PC-3 (cell line): ENCODE measurements around the gene AFF1. TPM values are rescaled to one million over a fixed set of nuclear protein-coding genes. Genes with fewer than 3 reads are reported as not detected.

Experiments used
- ATAC-seq: fragments of 200-7000 bp; cut with Tn5 transposase; 2 replicates; pipeline ENCODE4 v1.9.1; 2020; ENCODE audit warnings: mild to moderate bottlenecking, moderate library complexity
- BruUV-seq: library from RNA; stranded (reverse); fragments of 400-500 nt; replicated peaks from 2 replicates; lab custom pipeline; 2021; lab: Mats Ljungman, UMichigan
- CTCF ChIA-PET: fragments of 300-600 bp; sonication (Branson Sonifier 250); formaldehyde crosslinking; loops from one replicate; lab custom pipeline; 2022; ENCODE audit warnings: antibody characterized with exemption; lab: Charles Lee
- POLR2A ChIA-PET: fragments of 300-600 bp; sonication (Branson Sonifier 250); formaldehyde crosslinking; loops from one replicate; lab custom pipeline; 2022; ENCODE audit warnings: antibody characterized with exemption; ENCODE audit not compliant: unreplicated experiment; lab: Charles Lee
- DNase-seq: peaks from one replicate; pipeline ENCODE4 v3.0.0-alpha.2; 2015
- H2AFZ ChIP-seq: fragments of 300-600 bp; sonication (generic); 2 replicates; pipeline ENCODE4 v1.6.0; 2016; ENCODE audit warnings: antibody characterized with exemption, low read length
- H3F3A ChIP-seq: fragments of 300-600 bp; sonication (generic); one replicate; pipeline ENCODE4 v1.6.0; 2017; ENCODE audit warnings: antibody characterized with exemption, low read length, control low read depth, mild to moderate bottlenecking; ENCODE audit not compliant: unreplicated experiment
- H3K27ac ChIP-seq: fragments of 300-600 bp; sonication (generic); 2 replicates; pipeline ENCODE4 v1.5.1; 2016; ENCODE audit warnings: mild to moderate bottlenecking, low read length
- H3K27me3 ChIP-seq: fragments of 300-600 bp; sonication (generic); 2 replicates; pipeline ENCODE4 v1.6.1; 2016; ENCODE audit warnings: low read length, mixed read lengths
- H3K36me3 ChIP-seq: fragments of 300-600 bp; sonication (generic); 2 replicates; pipeline ENCODE4 v1.6.1; 2016; ENCODE audit warnings: low read depth, mixed run types, low read length, mixed read lengths
- H3K4me1 ChIP-seq: fragments of 300-600 bp; sonication (generic); 2 replicates; pipeline ENCODE4 v1.5.1; 2016; ENCODE audit warnings: low read length; ENCODE audit not compliant: insufficient read depth
- H3K4me2 ChIP-seq: fragments of 300-600 bp; sonication (generic); 2 replicates; pipeline ENCODE4 v1.6.0; 2016; ENCODE audit warnings: low read length
- H3K4me3 ChIP-seq: fragments of 300-600 bp; sonication (generic); 2 replicates; pipeline ENCODE4 v1.5.1; 2016; ENCODE audit warnings: mild to moderate bottlenecking, low read length, mixed read lengths
- H3K79me2 ChIP-seq: fragments of 300-600 bp; sonication (generic); 2 replicates; pipeline ENCODE4 v1.6.1; 2017; ENCODE audit warnings: low read length, mixed read lengths
- H3K9ac ChIP-seq: fragments of 300-600 bp; sonication (generic); 2 replicates; pipeline ENCODE4 v1.6.0; 2016; ENCODE audit warnings: mild to moderate bottlenecking, low read length
- H3K9me2 ChIP-seq: fragments of 300-600 bp; sonication (generic); replicated peaks from 2 replicates; pipeline ENCODE4 v1.6.1; 2016; ENCODE audit warnings: mixed run types, low read length, mixed read lengths
- H3K9me3 ChIP-seq: fragments of 300-600 bp; sonication (generic); 2 replicates; pipeline ENCODE4 v1.6.1; 2016; ENCODE audit warnings: low read length, mixed read lengths
- H4K20me1 ChIP-seq: fragments of 300-600 bp; sonication (generic); 2 replicates; pipeline ENCODE4 v1.6.1; 2016; ENCODE audit warnings: low read length, mixed read lengths
- CTCF ChIP-seq: fragments of 300-600 bp; sonication (generic); conservative IDR thresholded peaks from 2 replicates; pipeline ENCODE4 v1.5.1; 2017; ENCODE audit warnings: antibody characterized with exemption, low read depth, mild to moderate bottlenecking, low read length
- EZH2 ChIP-seq: fragments of 300-600 bp; sonication (generic); IDR thresholded peaks from one replicate; pipeline ENCODE4 v1.6.1; 2017; ENCODE audit warnings: antibody characterized with exemption, mild to moderate bottlenecking, low read length; ENCODE audit not compliant: unreplicated experiment
- EZH2phosphoT487 ChIP-seq: fragments of 300-600 bp; sonication (generic); IDR thresholded peaks from 2 replicates; pipeline ENCODE4 v1.6.1; 2018; ENCODE audit warnings: mild to moderate bottlenecking, antibody characterized with exemption, low read length, borderline replicate concordance
- intact Hi-C: fragments of 100-400 bp; cut with micrococcal nuclease; formaldehyde crosslinking; loops from 2 replicates; pipeline ENCODE4 v1.9.0; 2023
- total RNA-seq: library from RNA; depleted of rRNA; stranded (reverse); fragments of >200 nt; gene quantifications from 2 replicates; pipeline ENCODE4 v1.2.3, GENCODE V29; 2014

Gene AFF1
- total RNA-seq, 1 experiment from 2014 or later: 8.1 TPM

GRCh38 chr4:86919561-86920223 lies 15.1 kb upstream of the AFF1 start:
- ATAC-seq (no peak), DNase-seq (no peak)
- H3K9me3 ChIP-seq: no peaks in the 10 kb centered on the region
- ChIA-PET POLR2A (no interaction called here), CTCF (no interaction called here)
- H3K4me2 ChIP-seq: no peak overlapping the region
- H3K4me1 ChIP-seq: no peaks in the 10 kb centered on the region
- TF ChIP-seq EZH2phosphoT487 (no peak), EZH2 (no peak), CTCF (no peak)
- H3K36me3 ChIP-seq: no peaks in the 10 kb centered on the region
- no TSS peak for BruUV-seq
- H3K9ac ChIP-seq: no peak overlapping the region
- H3K27me3 ChIP-seq: no peaks in the 10 kb centered on the region
- H3K79me2 ChIP-seq: no peaks in the 10 kb centered on the region
- no peaks in the 10 kb centered on the region for H3F3A ChIP-seq
- H2AFZ ChIP-seq: no peak overlapping the region
- H4K20me1 ChIP-seq: no peaks in the 10 kb centered on the region
- no peak overlapping the region for H3K4me3 ChIP-seq
- intact Hi-C loops: no loop called here
- no peaks in the 10 kb centered on the region for H3K9me2 ChIP-seq
- no peak overlapping the region for H3K27ac ChIP-seq

GRCh38 chr4:86921608-86922252 lies 13.1 kb upstream of the AFF1 start:
- ChIA-PET CTCF (interaction anchor here (0.6 to 1.4 kb wide), 7 partner anchors 13 to 881 kb away, joined by 3 to 9 read pairs (median 4); partner anchors contain the start of gene AFF1), POLR2A (no interaction called here)
- Histone ChIP-seq H3K4me1 (peaks cover 4% of the 10 kb centered on the region), H3K4me3 (no peak overlapping the region), H4K20me1 (no peaks in the 10 kb centered on the region), H3K79me2 (no peaks in the 10 kb centered on the region), H3F3A (no peaks in the 10 kb centered on the region), H3K9ac (no peak overlapping the region), H3K9me2 (no peaks in the 10 kb centered on the region), H3K36me3 (no peaks in the 10 kb centered on the region), H3K4me2 (no peak overlapping the region), H2AFZ (no peak overlapping the region), H3K27ac (no peak overlapping the region), H3K9me3 (no peaks in the 10 kb centered on the region), H3K27me3 (no peaks in the 10 kb centered on the region)
- intact Hi-C loops: loop anchor here (1.0 to 2.0 kb wide), 3 partner anchors 85 to 313 kb away; no protein-coding TSS in a partner anchor
- no peak for DNase-seq
- BruUV-seq: no TSS peak
- no peak for ATAC-seq
- TF ChIP-seq CTCF (no peak), EZH2 (no peak), EZH2phosphoT487 (no peak)

GRCh38 chr4:86924811-86925210 lies 10.0 kb upstream of the AFF1 start:
- Histone ChIP-seq H3K4me2 (no peak overlapping the region), H3K27me3 (no peaks in the 10 kb centered on the region), H3K9ac (no peak overlapping the region), H3K9me3 (no peaks in the 10 kb centered on the region), H2AFZ (no peak overlapping the region), H3K4me3 (no peak overlapping the region), H3K4me1 (peaks cover 21% of the 10 kb centered on the region), H3K9me2 (no peaks in the 10 kb centered on the region), H3K79me2 (no peaks in the 10 kb centered on the region), H3K36me3 (no peaks in the 10 kb centered on the region), H3K27ac (peak overlapping the region; percentile 33), H3F3A (peaks cover 4% of the 10 kb centered on the region), H4K20me1 (no peaks in the 10 kb centered on the region)
- ChIA-PET POLR2A (interaction anchor here (0.7 kb wide), 1 partner anchor 10 kb away, joined by 4 read pairs; the partner anchor contains the start of gene AFF1), CTCF (no interaction called here)
- DNase-seq (peak; percentile 65), ATAC-seq (peak; percentile 50)
- intact Hi-C loops: no loop called here
- no peak for TF ChIP-seq EZH2
- no peak for TF ChIP-seq CTCF
- no peak for TF ChIP-seq EZH2phosphoT487
- BruUV-seq: no TSS peak
